ENCODE data around the gene NATD1. TPM values are rescaled to one million over a fixed set of nuclear protein-coding genes. Genes with fewer than 3 reads are reported as not detected.
"Not testable (repeated sequence)": the region's sequence is repeated elsewhere in the genome, so short reads cannot be mapped to it uniquely, and the experiment has no call there.

Gene NATD1
- total RNA-seq, 2 donors from 2014 or later: 3.1 to 5.6 TPM

DNA sequence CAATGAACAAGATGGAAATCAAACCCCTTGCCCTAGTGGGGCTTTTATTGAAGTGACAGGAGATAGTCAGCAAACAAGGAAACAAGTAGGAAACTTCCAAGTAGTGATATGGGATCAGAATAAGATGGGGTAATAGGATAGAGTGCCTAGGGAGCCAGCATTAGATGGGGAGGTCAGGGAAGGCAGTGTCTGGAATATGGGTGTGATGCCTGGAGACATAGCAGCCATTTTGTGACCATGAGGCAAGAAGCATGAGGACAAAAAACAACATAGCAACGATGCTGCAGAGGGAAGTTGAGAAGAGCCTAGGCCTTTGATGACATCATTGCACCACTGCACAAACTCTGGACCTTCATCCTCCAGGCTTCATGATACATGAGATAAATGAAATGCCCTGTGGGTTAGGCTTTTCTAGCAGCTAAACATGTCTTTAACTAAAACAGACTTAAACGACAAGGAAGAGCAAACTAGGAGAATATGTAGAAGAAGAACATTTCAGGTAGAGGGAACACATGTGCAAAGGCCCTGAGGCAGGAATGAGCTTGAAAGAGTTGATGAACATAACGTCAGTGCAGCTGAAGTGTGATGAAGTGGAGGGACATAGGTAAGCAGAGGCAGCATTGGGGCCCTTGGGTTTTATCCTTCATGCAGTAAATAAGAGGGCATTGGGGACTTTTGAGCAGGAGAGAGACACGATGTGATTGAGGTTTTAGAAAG, 21.0 kb downstream of the NATD1 start:
- ATAC-seq (no peak), DNase-seq (no peak)
- intact Hi-C loops (cut with DNase I, micrococcal nuclease): no loop called here

DNA sequence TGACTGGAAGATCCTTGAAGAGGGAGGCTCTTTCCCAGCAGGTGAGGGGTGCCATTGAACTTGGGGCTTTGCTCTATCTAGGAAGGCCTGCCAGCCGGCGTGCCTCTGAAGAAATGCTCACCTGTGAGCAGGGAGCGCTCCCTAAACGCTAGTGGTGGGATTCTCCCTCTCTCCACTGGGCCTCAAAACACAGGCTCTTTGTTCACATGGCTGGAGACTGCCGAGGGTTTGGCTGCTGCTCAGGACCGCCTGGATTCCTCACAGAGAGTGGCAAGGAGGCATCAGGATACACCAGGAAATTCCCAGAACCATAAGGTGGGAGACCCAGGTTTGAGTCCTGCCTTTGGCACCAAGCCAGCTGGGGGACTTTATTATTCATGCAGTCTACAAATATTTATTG, 21.7 kb downstream of the NATD1 start:
- intact Hi-C loops (cut with DNase I, micrococcal nuclease): no loop called here
- ATAC-seq (no peak), DNase-seq (no peak)

DNA sequence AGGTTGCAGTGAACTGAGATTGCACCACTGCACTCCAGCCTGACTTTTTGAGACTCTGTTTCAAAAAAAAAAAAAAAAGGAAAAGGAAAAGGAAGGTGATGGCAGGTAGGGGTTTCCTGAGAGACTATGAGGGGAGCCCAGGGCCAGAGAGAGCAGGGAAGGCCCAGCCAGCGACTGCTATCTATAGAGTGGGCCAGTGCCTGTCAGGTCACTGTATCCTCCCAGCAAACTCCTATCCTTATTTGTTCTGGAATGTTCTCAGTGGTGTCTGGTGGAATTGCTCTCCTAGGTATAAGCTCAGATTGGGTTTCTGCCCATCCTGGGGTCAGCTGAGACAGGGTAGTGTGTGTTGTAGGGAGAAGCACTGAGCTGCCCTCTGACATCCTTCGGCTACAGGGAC, 24.4 kb downstream of the NATD1 start:
- intact Hi-C loops (cut with DNase I, micrococcal nuclease): no loop called here
- no peak for ATAC-seq

DNA sequence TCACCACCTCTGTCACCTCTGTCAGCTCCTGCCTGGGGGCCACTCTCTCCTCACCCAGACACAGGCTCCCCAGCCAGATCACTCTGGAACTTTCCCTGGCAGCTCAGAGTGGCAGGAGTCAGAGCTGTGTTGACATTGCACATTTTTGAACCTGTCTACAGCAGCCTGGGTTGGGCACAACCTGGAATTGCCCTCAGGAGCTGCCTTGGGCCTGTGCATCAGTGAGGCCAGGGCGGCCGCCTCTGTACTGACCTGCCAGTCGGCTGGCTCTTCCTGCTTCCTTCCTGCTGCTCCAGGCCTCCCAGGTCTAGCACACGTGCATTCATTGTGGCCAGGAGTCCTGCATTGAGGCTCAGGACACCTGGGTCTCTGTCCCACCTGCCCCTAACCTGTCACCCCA, 25.1 kb downstream of the NATD1 start:
- intact Hi-C loops (cut with DNase I, micrococcal nuclease): no loop called here
- ATAC-seq: no peak
- no peak for DNase-seq

More for the DNA sequence above, 24.4 kb downstream of the NATD1 start:
- DNase-seq: no peak

DNA sequence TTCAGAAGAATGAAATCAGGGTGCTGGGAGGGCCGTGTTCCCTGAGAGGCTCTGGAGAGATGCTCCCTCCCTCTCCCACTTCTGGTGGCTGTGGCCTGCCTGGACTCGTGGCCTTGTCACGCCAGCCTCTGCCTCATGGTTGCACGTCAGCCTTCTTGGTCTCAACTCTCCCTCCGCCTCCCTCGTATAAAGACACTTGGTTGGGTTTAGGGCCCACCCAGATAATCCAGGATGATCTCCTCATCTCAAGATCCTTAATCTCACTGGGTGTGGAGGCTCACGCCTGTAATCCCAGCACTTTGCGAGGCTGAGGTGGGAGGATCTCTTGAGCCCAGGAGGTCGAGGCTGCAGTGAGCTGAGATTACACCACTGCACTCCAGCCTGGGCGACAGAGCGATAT, 25.9 kb downstream of the NATD1 start:
- intact Hi-C loops (cut with DNase I, micrococcal nuclease); DNase-seq; ATAC-seq: not testable (repeated sequence)

DNA sequence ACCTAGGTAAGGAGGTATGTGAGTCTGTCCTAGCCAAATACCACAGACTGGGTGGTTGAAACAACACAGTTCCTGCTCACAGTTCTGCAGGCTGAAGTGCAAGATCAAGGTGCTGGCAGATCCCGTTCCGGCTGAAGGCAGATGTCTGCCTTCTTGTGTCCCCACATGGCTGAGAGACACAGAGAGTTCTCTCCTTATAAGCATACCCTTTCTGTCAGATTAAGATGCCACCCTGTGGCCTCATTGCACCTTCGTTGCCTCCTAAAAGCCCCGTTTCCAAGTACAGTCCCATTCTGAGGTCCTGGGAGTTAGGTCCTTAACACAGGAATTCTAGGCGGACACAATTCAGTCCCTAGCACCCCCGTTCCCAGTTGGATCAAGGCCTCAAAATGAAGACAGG, 30.1 kb downstream of the NATD1 start:
- DNase-seq (no peak), ATAC-seq (no peak)
- intact Hi-C loops (cut with DNase I, micrococcal nuclease): no loop called here

DNA sequence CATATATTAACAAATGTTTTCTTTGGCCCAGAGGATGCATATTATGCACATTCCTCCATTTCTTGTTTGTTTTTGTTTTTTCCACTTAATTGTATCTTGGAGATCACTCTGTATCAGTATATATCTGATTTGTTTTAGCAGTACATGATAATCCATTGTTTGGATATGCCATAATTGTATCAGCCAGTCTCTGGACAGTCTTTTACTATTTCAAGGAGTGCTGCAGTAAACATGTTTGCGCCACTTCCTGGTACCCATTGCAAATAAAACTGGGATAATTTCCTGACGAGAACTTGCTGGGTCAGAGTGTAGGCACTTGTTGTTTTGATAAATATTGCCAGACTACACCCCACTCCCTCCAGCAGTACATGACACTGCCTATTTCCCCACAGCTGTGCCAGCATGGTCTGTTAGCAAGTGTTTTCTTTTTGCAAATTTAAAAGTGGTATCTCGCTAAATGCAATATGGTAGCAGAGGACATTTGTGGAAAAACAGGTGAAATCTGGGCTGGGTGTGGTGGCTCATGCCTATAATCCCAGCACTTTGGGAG, 34.3 kb downstream of the NATD1 start:
- intact Hi-C loops (cut with DNase I, micrococcal nuclease): loop anchor here in 1 of 2 donors (10.0 kb wide), 1 partner anchor 174 kb away; the partner anchor contains the start of gene USP22
- ATAC-seq (peak; percentile 48), DNase-seq (no peak)

DNA sequence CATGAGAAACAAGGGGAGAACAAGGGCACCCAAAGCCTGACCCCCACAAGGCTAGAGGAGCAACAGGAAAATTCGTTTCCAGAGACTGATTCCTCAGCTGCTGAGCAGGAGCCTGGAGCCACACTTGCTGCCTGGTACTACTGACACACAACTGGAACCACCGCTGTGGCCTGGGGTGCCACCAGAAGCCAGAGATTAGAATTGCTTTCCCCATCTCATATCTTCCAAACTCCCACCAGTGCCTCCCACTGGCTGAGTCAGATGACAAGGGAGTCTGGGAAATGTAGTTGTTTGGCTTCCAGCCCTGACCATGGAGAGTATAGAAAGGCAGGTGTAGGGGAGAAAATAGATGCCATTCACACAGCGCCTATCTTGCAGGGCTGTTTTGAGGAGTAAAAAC, 35.1 kb downstream of the NATD1 start:
- DNase-seq (no peak), ATAC-seq (no peak)
- intact Hi-C loops (cut with DNase I, micrococcal nuclease): loop anchor here in 1 of 2 donors (10.0 kb wide), 1 partner anchor 173 kb away; the partner anchor contains the start of gene USP22

DNA sequence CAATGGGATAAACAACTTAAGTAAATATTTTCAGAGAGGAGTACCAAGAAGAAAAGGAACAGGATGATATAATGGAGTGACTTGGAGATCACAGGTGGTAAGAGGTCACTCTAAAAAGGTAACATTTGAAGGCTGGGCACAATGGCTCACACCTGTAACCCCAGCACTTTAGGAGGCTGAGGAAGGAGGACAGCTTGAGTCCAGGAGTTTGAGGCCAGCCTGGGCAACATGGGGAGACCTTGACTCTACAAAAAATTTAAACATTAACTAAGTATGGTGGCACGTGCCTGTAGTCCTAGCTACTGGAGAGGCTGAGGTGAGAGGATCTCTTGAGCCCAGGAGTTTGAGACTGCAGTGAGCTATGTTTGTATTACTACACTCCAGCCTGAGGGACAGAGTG, 35.9 kb downstream of the NATD1 start:
- intact Hi-C loops (cut with DNase I, micrococcal nuclease): loop anchor here in 1 of 2 donors (10.0 kb wide), 1 partner anchor 173 kb away; the partner anchor contains the start of gene USP22
- ATAC-seq: no peak
- DNase-seq: no peak

DNA sequence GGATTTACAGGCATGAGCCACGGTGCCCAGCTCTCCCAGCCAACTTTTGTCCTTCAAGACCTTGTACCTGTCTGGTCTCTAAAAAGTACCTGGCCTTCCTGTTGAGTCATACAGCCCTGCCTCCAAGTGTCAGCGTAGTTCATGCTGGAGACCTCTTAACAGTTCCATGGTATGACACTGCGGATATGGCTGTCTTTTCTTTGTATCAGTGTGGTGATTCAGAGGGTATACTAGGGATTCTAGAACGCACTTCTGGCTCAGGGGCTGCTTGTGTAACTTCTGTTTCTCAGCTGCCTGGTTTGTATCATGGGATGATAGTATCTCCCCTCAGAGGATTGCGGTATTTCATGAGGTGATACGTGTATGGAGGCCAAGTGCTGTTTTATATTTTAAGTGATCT, 37.3 kb downstream of the NATD1 start:
- DNase-seq (no peak), ATAC-seq (no peak)
- intact Hi-C loops (cut with DNase I, micrococcal nuclease): loop anchor here in 1 of 2 donors (10.0 kb wide), 1 partner anchor 171 kb away; the partner anchor contains the start of gene USP22

DNA sequence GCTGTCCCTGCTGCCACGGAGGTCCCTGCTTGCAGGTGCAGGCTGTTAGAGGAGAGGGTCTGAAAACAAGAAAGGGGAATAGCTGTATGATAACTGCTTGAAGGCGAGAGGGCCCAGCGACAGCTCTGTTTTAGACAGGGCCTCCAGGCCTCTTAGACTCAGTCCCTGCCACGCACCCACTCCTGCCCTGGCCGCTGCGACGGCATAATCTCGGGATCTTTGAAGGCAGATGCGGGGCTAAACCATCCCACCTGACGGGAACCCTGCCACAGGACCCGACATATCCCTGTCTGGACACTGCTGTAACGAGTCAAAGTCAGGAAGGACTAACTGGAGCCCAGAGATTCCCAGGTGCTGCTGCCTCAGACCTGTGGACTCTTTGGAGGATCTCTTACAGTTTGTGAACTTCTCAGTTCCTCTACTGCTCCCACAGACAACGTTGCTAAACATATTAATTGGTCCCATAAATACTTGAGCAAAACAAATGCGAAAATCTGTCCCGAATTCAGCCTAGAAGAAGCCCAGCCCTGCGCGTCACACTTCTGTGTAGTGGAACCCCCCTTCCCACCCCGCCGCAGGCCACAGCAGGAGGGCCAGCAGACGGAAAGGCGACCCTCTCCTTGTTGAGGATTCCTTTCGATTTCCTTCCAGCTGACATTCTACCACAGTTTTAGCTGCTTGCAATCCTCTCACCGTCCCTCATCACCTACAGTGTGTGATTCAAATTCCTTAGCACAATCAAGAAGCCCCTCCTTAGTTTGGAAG, 38.3 kb downstream of the NATD1 start:
- ATAC-seq (peak; percentile 1), DNase-seq (peak in 1 of 2 donors; percentile 27)
- intact Hi-C loops (cut with DNase I, micrococcal nuclease): loop anchor here in 1 of 2 donors (10.0 kb wide), 1 partner anchor 170 kb away; the partner anchor contains the start of gene USP22

DNA sequence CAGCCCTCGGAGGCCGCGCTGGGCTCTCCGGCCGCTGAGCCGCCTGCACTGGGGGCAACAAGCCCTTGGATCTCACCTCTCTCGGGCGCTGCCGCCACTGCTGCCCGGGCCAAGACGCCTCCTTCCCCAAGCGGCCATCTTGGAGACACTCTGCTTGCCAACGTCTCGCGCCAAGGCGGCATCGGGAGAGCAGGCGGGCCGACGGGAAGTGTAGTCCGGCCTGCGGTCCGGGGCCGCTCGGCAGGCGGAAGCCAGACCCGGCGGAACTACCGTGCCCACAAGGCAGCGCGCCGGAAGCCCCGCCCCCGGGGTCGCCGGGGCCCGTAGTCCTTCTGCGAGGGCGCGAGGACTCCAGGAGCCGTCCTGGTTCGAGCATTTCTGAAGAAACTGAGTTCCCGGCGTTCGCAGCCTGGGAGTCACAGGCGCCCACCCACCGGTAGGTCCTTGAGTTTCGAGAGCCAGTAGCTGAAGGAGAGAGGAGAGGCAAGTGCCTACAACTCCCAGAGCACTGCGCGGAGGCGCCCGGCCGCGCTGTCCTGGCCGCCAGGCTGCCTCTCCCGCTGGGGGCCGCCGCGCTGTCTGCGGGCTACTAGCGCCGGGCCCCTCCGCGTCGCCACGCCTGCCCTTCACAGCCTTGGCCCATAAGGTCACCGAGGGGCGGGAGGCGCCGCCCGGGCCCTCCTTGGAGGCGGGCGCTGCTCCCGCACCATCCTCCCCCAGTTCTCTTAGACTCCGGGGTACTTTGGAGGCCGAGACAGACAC, 39.0 kb downstream of the NATD1 start, which contains the start of gene TMEM11:
TMEM11 (minus strand) TSS at position 147 of the 762 bp plus-strand sequence; CDS start at position 138, 9 bp downstream.
- intact Hi-C loops (cut with DNase I, micrococcal nuclease): loop anchor here in 1 of 2 donors (10.0 kb wide), 1 partner anchor 169 kb away; the partner anchor contains the start of gene USP22
- peak; percentile 81 for ATAC-seq
- peak; percentile 95 to 97 for DNase-seq

DNA sequence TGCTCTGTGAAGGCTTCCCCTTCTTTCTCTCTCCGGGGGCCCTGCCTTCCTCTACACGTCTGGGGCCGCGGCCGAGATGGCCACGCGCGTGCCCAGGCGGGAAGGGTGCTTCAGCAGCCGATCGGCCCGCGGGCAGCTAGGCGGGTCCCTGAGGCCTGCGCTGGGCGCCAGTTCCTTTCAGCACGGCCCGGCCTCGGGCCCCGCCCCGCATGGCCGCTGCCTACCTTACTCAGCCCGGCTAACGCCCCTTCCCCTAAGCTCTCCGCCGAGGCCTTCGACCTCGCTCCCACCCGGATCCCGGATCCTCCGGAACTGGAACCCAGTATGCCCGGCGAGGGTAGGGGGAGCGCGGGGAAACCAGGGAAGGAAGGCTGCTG, 39.6 kb downstream of the NATD1 start:
- peak in 1 of 2 donors; percentile 63 for DNase-seq
- intact Hi-C loops (cut with DNase I, micrococcal nuclease): loop anchor here in 1 of 2 donors (10.0 kb wide), 1 partner anchor 169 kb away; the partner anchor contains the start of gene USP22

DNA sequence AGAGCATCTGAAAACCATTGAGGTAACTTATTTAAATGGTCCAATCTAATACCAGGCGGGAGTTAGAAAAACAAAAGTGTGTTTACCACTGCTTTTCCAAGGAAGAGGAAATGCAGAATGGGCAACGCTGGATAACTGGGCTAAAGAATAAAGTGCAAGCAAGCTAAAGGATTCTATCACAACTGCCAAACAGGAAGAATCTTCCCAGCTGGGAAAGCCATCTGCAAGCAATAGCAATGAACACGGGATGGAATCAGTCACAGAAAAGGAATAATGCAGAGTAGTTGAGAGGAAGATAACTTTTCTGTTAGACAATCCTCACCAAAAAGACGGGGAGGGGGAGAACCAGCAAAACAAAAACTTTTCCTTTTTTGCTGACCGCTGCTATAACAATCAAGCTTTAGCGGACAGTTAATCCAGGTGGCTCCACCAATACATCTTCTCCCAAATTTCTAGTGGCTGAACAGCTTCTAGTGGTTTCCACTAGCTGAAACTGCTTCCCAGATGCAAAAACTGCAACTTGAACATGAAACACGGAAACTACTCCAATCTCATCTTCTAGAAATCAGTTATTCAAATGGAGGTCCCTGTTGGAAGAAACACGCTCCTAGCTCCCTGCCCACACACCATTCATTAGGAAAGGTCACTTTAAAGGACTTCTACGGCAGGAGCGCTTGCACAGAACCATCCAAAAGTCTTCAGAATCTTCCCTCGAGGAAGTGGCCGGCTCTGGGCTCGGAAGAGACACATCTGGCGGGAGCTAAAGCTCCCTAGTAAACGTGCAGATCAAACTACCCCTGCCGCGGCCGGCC, 40.2 kb downstream of the NATD1 start:
- intact Hi-C loops (cut with DNase I, micrococcal nuclease): loop anchor here in 1 of 2 donors (10.0 kb wide), 1 partner anchor 168 kb away; the partner anchor contains the start of gene USP22

More for the DNA sequence above, 39.6 kb downstream of the NATD1 start:
- peak; percentile 40 for ATAC-seq

DNA sequence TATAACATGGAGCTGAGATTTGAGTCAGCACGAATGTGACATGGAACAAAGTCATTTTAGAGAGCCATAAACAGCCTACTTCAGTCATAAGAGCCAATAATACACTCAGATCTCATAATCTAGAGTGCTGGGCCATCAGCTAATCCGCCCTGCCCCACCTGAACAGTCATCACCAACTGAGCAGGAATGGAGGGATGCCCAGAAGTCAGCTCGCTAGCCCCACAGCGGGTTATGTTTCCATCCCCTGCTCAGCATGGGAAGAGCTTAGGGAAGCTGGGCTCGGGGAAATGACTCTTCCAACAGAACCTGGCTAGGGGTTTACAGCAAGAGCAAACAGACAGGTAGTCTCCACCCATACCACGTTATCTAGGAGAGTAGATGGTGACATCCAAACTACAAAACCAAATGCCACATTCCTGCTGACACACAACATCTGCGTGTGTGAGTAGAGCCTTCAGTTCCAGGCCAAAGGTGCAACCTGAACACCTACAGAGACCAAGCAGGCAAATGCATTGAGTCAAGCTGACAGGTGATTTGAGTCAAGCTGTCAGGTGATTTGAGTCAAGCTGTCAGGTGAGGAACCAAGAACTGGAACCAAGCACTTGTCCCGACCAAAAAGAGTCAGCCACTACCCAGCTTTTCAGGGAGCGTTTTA, 41.3 kb downstream of the NATD1 start:
- intact Hi-C loops (cut with DNase I, micrococcal nuclease): loop anchor here in 1 of 2 donors (10.0 kb wide), 1 partner anchor 167 kb away; the partner anchor contains the start of gene USP22
- peak; percentile 30 for ATAC-seq
- DNase-seq: peak; percentile 43 to 47

More for the DNA sequence above, 40.2 kb downstream of the NATD1 start:
- DNase-seq: no peak
- no peak for ATAC-seq

DNA sequence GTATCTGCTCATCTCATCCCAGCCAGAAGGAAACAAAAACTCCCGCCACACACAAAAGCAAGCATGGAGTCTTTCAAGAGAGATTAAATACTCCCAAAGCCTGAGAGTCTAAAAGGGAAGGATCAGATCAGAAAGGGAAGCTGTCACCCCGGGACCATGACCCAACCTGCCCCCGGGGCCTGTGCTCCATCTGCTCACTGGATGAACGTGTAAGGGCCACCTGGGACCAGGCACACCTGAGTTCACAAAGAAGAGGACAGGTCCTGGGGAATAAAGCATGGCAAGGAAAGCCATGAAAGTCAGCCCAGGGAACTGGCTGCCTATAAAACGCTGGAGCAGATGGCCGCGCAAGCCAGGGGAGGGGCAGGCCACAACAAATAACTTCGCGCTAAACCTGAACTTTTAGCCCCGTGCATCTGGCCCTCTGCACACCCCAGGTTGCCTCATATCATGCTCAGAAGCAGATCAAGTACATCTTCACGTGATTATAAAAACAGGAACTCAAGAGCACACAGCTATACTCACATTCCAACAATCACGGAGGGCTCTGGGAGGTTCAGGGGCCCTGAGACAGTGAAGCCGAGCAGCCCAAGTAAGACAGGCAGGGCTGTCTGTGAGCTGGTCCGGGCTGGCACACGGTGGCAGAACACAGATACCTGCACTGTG, 42.7 kb downstream of the NATD1 start:
- peak; percentile 48 to 49 for DNase-seq
- intact Hi-C loops (cut with DNase I, micrococcal nuclease): loop anchor here in 1 of 2 donors (10.0 kb wide), 1 partner anchor 166 kb away; the partner anchor contains the start of gene USP22
- ATAC-seq: peak; percentile 15
